Upper lobe of left lung (tissue), 6 donors: ENCODE results near the gene DENND4C. TPM values are rescaled to one million over a fixed set of nuclear protein-coding genes. Genes with fewer than 3 reads are reported as not detected.

Source experiments
- ATAC-seq, 2 donors: fragments of 200-7000 bp; cut with Tn5 transposase; one replicate each; pipeline ENCODE4 v1.9.1; 2022; ENCODE audit warnings: mild to moderate bottlenecking in 2 of 2, moderate library complexity in 2 of 2; ENCODE audit not compliant: low FRiP score in 2 of 2
- DNase-seq, 2 donors: peaks; one replicate each; pipeline ENCODE4 v3.0.0-alpha.2; 2019 to 2020
- H3K27ac ChIP-seq, 4 donors: fragments of 200-600 bp; sonication (generic); one replicate each; pipeline ENCODE4 v1.5.1; 2016 to 2019
- H3K27me3 ChIP-seq, 4 donors: fragments of 200-600 bp; sonication (generic); one replicate each; pipeline ENCODE4 v1.5.1; 2017 to 2019
- H3K36me3 ChIP-seq, 4 donors: fragments of 200-600 bp; sonication (generic); one replicate each; pipeline ENCODE4 v1.5.1; 2016 to 2019
- H3K4me1 ChIP-seq, 4 donors: fragments of 200-600 bp; sonication (generic); one replicate each; pipeline ENCODE4 v1.5.1; 2018 to 2019
- H3K4me3 ChIP-seq, 4 donors: fragments of 200-600 bp; sonication (generic); one replicate each; pipeline ENCODE4 v1.5.1; 2017 to 2019; ENCODE audit warnings: mild to moderate bottlenecking in 2 of 4, moderate library complexity in 1 of 4
- H3K9me3 ChIP-seq, 4 donors: fragments of 200-600 bp; sonication (generic); one replicate each; pipeline ENCODE4 v1.5.1; 2018 to 2019
- EP300 ChIP-seq, 4 donors: sonication (generic); formaldehyde crosslinking; IDR thresholded peaks; one replicate each; pipeline ENCODE4 v1.5.1; 2017; ENCODE audit warnings: antibody characterized with exemption in 4 of 4, control low read depth in 2 of 4
- POLR2A ChIP-seq, 4 donors: fragments of 450-650 bp; IDR thresholded peaks; one replicate each; pipeline ENCODE4 v1.5.1; 2016 to 2017; ENCODE audit warnings: antibody characterized with exemption in 4 of 4, mild to moderate bottlenecking in 2 of 4
- POLR2AphosphoS5 ChIP-seq, 2 donors: sonication (generic); formaldehyde crosslinking; IDR thresholded peaks; one replicate each; pipeline ENCODE4 v1.5.1; 2017; ENCODE audit warnings: antibody characterized with exemption in 2 of 2
- WGBS, 2 donors: methylation state at CpG; one replicate each; pipeline ENCODE4 v1.1.5; 2017 to 2018; 5-methylcytosine and 5-hydroxymethylcytosine counted together
- total RNA-seq, 6 donors: library from RNA; depleted of rRNA in 4 of 6; stranded (reverse); fragments of >200 nt in 4 of 6; gene quantifications; one replicate each; pipeline versions ENCODE4 v1.1.0 to v1.2.1, GENCODE V29; 2016 to 2021
- TF ChIP-seq, protein P1 (sequence below), 6 experiments: fragments of 450-650 bp in 4 of 6; fragments of 200-600 bp in 2 of 6; sonication (generic) in 2 of 6; IDR thresholded peaks; one replicate each; pipeline ENCODE4 v1.5.1; 2016 to 2019; ENCODE audit warnings: antibody characterized with exemption in 6 of 6
- donor health status: DM: no; HTN: no; CAD: no; lungs with moderate emphysema.
- donor health status: DM: no; HTN: yes; CAD: no; lungs with severe emphysema.

The DENND4C gene
- total RNA-seq, 6 donors from 2014 or later = 66.1 to 181 (median 108) TPM

DNA sequence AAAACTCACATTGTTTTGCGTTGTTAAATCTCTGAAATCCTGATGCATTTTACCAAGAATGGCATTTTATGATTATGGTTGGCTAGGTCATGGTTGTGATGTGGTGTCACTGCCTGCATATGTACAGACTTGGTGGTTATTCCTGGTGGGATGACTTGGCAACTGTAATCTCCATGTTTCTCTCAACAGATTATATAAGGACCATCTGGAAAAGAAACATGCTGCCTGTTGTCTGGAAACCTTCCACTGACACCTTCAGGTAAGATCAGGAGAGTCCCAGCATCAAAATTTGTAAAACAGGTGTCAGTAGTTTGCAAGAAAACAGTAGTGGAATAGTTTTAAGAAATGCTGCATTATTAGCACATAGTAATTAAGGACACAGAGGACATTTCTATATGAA is 175.3 kb downstream of the DENND4C start:
- 94 to 95% methylated on average over 1 of the region's 1 CpG for WGBS, 2 donors
- H3K9me3 ChIP-seq = peaks cover 0 to 5% (median 0%) of the 10 kb centered on the region in 4 donors
- DNase-seq = no peak
- ATAC-seq = no peak
- peaks cover 4 to 13% (median 8%) of the 10 kb centered on the region in 4 donors for H3K4me1 ChIP-seq
- H3K27me3 ChIP-seq = no peaks in the 10 kb centered on the region
- no peaks in the 10 kb centered on the region for H3K36me3 ChIP-seq
- H3K27ac ChIP-seq = no peak overlapping the region
- TF ChIP-seq POLR2AphosphoS5 (IDR thresholded peaks at IDR 0.05) (no peak), EP300 (IDR thresholded peaks at IDR 0.05) (no peak), POLR2A (IDR thresholded peaks at IDR 0.05) (no peak)
- TF ChIP-seq, protein P1, sequence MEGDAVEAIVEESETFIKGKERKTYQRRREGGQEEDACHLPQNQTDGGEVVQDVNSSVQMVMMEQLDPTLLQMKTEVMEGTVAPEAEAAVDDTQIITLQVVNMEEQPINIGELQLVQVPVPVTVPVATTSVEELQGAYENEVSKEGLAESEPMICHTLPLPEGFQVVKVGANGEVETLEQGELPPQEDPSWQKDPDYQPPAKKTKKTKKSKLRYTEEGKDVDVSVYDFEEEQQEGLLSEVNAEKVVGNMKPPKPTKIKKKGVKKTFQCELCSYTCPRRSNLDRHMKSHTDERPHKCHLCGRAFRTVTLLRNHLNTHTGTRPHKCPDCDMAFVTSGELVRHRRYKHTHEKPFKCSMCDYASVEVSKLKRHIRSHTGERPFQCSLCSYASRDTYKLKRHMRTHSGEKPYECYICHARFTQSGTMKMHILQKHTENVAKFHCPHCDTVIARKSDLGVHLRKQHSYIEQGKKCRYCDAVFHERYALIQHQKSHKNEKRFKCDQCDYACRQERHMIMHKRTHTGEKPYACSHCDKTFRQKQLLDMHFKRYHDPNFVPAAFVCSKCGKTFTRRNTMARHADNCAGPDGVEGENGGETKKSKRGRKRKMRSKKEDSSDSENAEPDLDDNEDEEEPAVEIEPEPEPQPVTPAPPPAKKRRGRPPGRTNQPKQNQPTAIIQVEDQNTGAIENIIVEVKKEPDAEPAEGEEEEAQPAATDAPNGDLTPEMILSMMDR (IDR thresholded peaks at IDR 0.05) = no peak
- no peak overlapping the region for H3K4me3 ChIP-seq

DNA sequence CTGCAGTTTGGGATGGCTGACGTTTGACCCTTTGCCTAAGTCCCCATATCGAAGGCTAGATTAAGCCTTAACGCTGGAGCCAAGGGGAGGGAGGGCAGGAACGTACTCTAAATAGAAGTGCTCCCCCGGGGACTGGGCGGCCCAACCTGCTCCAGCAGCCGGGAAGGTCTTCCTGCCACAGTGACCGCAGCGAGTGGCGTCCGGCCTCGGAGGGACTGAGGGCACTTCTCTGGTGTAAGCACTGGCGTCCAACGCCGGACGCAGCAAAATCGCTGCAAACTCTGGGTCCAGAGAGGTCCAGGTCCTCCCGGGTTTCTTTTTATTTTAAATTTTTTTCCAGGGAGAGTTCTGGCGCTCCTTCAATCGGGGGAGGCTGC is 177.8 kb downstream of the DENND4C start:
- H3K4me1 ChIP-seq = peaks cover 4 to 13% (median 8%) of the 10 kb centered on the region in 4 donors
- WGBS, 2 donors = 0 to 9% methylated on average over 19 to 20 of the region's 20 CpGs
- H3K27ac ChIP-seq = peak overlapping the region; percentile 62 to 87 (median 74)
- no peak for TF ChIP-seq POLR2A (IDR thresholded peaks at IDR 0.05)
- TF ChIP-seq POLR2AphosphoS5 (IDR thresholded peaks at IDR 0.05) = no peak
- DNase-seq (peak in 1 of 2 donors; percentile 30), ATAC-seq (peak; percentile 41 to 62)
- no peaks in the 10 kb centered on the region for H3K27me3 ChIP-seq
- no peaks in the 10 kb centered on the region for H3K36me3 ChIP-seq
- H3K9me3 ChIP-seq = peaks cover 0 to 3% (median 0%) of the 10 kb centered on the region in 4 donors
- H3K4me3 ChIP-seq = peak overlapping the region; percentile 61 to 90 (median 74)

DNA sequence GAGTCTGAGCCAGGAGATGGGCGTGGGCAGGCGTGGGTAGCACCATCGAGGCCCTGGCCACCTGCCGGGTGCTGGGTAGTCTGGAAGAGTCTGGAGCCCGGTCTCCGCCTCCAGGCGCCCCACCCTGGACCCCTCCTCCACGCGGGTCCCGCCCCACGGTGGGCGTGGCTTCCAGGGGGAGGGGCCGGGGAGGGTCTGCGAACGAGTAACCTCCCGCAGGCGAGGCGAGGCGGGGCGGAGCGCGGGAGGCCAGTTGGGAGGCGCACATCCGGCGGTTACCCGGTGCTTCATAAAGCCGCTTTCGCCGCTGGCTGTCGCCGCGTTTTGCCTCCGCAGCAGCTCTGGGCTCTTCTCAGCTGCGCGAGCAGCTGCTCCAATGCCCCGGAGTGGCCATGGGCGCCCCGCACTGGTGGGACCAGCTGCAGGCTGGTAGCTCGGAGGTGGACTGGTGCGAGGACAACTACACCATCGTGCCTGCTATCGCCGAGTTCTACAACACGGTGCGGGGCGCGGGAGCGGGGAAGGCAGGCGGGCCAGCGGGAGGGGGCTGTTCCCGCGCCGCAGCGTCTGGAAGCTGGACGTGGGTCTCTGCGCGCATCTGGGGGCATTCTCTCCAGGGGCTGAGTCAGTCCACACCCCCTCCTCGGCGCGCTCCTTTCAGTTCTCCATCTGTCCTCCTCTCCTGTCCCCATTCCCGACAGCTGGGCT is 178.4 kb downstream of the DENND4C start, which contains the start of gene ACER2:
Gene ACER2 (plus strand): TSS at position 317 of the 708 bp plus-strand sequence. CDS start 76 bp downstream, at position 393.
- Histone ChIP-seq H3K36me3 (no peaks in the 10 kb centered on the region), H3K9me3 (no peaks in the 10 kb centered on the region), H3K27me3 (no peaks in the 10 kb centered on the region), H3K27ac (peak within 1 kb of the TSS; percentile 62 to 87 (median 74)), H3K4me1 (peaks cover 4 to 13% (median 8%) of the 10 kb centered on the region in 4 donors), H3K4me3 (peak within 1 kb of the TSS; percentile 61 to 90 (median 74))
- peak; percentile 97 to 98 for ATAC-seq
- 0% methylated on average over 10 to 48 of the region's 61 CpGs for WGBS, 2 donors
- peak; percentile 95 to 100 for DNase-seq
- no peak for TF ChIP-seq EP300 (IDR thresholded peaks at IDR 0.05)
- TF ChIP-seq POLR2A (IDR thresholded peaks at IDR 0.05) = peak in 3 of 4 donors; percentile 73 to 95 (median 92)
- TF ChIP-seq, protein P1 (IDR thresholded peaks at IDR 0.05) = peak in 1 of 6 experiments; percentile 33
- peak; percentile 42 to 96 for TF ChIP-seq POLR2AphosphoS5 (IDR thresholded peaks at IDR 0.05)

DNA sequence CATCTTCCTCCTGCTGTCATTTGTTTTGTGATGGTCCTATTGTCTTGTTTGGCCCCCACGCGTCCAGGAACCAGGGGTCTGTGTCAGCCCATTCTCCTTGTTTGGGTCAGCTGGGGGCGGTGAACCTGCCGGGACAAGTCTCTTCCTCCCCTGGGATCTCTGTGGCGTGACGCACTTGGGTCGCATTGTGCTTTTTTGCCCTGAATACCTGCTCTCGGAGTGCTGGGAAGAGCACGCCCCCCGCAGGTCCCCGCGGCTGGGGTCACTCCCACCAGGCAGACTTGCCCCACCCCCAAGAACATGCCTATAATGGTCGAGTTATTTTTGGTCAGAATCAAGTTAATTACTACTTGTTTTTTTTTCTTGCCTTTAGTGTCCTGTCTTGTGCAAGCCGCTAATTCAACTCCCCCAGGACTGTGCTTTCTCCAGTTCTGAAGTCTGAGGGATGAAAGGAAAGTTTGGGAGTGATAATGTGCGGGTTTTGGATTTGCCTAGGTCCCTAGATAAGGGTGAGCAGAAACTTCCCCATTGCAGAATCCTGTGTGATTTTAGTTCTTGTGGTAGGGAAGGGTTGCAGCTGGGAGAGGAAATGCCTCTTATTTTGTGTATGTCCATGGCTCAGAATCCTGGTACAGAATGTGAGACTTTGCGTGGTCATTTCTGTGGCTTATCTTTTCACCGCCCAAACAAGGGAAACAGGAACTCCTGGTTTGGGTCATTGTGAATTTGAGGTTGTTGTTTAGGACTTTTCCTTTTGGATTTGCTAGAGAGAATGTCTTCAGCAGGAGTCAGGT is 179.1 kb downstream of the DENND4C start:
- Histone ChIP-seq H3K36me3 (no peaks in the 10 kb centered on the region), H3K4me3 (peak overlapping the region; percentile 61 to 90 (median 74)), H3K4me1 (peaks cover 4 to 13% (median 8%) of the 10 kb centered on the region in 4 donors), H3K9me3 (no peaks in the 10 kb centered on the region), H3K27ac (peak overlapping the region in 3 of 4 donors; percentile 62 to 87 (median 81)), H3K27me3 (no peaks in the 10 kb centered on the region)
- TF ChIP-seq, protein P1 (IDR thresholded peaks at IDR 0.05) = no peak
- ATAC-seq (peak; percentile 2 to 19), DNase-seq (peak in 1 of 2 donors; percentile 61)
- WGBS, 2 donors = 2 to 3% methylated on average over 13 to 17 of the region's 17 CpGs

DNA sequence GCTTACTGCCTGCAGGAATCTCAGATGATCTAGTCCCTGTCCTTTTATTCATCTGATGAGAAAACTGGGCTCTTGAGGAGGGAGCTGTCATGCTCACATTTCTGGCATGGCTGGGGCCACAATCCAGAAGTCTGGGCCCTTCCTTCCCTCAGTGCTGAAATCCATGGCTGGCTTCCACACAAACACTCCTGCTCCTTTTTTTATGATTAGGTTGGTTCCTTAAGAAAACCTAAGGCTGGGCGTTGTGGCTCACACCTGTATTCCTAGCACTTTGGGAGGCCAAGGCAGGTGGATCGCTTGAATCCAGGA is 179.7 kb downstream of the DENND4C start:
- Histone ChIP-seq H3K27ac (no peak overlapping the region), H3K4me3 (peak overlapping the region in 2 of 4 donors; percentile 72 to 90), H3K4me1 (peaks cover 4 to 13% (median 8%) of the 10 kb centered on the region in 4 donors), H3K36me3 (no peaks in the 10 kb centered on the region), H3K9me3 (no peaks in the 10 kb centered on the region), H3K27me3 (no peaks in the 10 kb centered on the region)
- WGBS, 2 donors = 94 to 100% methylated on average over 2 of the region's 2 CpGs
- TF ChIP-seq EP300 (IDR thresholded peaks at IDR 0.05) (no peak), POLR2A (IDR thresholded peaks at IDR 0.05) (no peak), POLR2AphosphoS5 (IDR thresholded peaks at IDR 0.05) (no peak)
- TF ChIP-seq, protein P1 (IDR thresholded peaks at IDR 0.05) = no peak
- DNase-seq = no peak
- no peak for ATAC-seq
